Measurements from ENCODE around the gene CMC1. TPM values are rescaled to one million over a fixed set of nuclear protein-coding genes. Genes with fewer than 3 reads are reported as not detected.
"Not testable (repeated sequence)": the region's sequence is repeated elsewhere in the genome, so short reads cannot be mapped to it uniquely, and the experiment has no call there.

CMC1 gene
- polyA plus RNA-seq, 4 donors, result 27.5 to 32.0 (median 29.4) TPM

DNA sequence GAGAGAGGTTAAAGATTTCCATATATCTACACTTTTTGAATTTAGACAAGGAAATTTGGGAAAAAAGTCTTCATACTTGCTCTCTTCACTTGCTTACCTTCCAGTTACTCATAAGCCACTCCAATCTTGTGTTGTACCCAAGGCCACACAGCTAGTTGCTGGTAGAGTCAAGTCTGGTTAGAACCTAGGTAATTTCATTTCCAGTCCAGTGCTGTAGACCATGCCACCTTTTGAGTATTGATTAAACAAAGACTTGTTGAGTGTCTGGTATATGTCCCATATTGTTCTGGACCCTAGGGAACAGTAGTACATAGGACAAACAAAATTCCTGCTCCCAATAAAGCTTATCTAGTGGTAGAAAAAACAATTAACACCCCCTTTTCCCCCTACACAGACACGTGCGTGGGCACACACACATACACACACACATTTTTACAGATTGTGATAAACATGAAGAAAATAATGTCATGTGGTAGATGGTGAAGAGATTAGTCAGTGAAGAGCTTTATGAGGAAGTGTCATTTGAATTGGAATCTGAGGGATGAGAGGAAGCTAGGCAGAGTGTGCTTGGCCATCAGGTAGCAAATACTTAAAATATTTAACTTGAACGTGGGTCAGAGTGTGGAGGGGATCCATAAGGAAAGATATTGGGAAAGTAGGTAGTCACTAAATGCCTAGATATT is 2.1 kb downstream of the CMC1 start:
- no peak for DNase-seq (ENCODE audit: low read depth in 4 of 4, low spot score in 2 of 4)

DNA sequence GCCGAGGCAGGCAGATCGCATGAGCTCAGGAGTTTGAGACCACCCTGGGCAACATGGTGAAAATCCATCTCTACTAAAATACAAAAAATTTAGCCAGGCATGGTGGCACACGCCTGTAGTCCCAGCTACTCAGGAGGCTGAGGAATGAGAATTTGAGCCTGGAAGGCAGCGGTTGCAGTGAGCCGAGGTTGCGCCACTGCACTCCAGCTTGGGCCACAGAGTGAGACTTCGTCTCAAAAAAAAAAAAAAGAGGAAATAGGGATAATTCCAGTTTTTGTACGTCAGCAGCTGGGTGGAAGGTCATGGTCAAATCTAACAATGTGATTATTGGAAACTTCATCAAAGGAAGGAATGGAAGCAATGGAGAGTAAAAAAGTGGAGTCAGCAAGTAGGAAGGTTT is 3.1 kb downstream of the CMC1 start:
- DNase-seq (ENCODE audit: low read depth in 4 of 4, low spot score in 2 of 4), result no peak

DNA sequence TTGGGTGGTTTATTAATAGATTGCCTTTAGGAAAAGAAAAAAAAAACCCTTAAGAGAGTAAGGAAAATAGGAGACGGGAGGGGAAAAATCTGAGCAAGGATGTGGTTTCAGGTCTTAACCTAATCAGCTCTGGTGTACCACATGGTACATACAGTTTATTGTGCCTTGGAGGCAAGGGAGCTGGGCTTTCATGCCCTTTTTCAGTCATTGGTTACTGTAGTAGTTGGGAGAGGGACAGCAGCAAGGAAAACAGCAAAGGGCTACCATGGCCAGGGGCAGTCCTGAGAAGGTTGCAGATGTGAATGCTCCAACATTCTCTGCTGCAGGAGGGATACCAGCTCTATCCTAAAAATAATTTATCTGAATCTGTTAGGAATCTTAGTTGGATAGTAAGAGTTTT is 5.9 kb downstream of the CMC1 start:
- DNase-seq (ENCODE audit: low read depth in 4 of 4, low spot score in 2 of 4), result no peak

DNA sequence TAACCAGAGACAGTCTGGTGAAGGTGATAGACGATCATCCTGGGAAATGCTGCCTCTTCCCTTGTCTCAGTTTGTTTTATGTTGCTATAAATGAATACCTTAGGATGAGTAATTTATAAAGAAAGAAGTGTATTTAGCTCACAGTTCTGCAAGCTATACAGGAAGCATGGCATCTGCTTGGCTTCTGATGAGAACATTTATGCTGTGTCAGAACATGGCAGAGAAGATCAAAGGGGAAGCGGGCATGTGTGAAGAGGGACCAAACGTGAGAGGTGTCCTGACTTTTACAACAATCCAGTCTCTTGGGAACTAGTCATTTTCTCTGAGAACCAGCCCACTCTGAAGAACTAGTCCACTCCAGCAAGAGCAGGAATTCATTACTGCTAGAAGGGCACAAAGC is 9.6 kb downstream of the CMC1 start:
- no peak for DNase-seq (ENCODE audit: low read depth in 4 of 4, low spot score in 2 of 4)

DNA sequence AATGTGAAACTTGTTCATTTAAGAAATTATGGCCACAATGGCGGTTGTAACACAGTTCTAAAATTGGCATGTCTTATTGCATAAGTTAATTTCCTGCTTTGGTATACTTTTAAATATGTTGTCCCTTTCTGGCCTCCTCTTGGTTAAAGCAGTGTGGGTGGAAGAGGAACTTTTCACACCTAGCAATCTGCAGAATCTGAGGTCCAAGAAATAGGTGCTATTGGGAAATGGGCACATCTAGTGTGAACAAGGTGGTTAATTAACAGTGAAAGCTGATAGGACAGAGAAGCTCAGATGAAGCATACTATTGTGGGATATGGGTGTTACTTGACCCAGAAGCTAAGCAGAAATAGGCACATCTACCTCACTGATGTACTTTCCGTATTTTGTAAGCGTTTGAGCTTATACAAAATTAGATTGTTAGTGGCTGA is 10.6 kb downstream of the CMC1 start:
- no peak for DNase-seq (ENCODE audit: low read depth in 4 of 4, low spot score in 2 of 4)

DNA sequence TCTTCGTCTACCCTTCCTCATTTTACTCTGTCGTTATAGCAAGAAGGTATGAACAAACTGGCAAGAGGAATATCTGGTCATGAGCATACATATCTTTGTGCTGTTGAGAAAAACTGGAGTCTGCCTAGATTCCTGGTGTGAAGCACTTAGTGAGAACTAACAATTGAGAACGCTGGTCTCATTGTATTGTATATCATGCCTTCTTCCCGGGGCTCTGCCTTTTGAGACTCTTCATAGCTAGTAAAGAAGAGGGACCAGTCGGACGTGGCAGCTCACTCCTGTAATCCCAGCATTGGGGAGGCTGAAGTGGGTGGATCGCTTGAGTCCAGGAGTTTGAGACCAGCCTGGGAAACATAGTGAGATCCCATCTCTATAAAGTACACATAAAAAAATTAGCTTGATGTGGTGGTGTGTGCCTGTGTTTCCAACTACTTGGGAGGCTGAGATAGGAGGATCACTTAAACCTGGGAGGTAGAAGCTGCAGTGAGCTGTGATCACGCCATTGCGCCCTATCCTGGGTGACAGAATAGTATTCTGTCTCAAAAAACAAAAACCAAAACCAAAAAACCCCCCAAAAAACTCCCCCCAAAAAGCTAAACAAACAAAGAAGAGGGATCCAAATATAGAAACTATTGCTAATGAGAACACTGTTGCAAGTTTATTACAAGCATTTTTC is 11.8 kb downstream of the CMC1 start:
- DNase-seq (ENCODE audit: low read depth in 4 of 4, low spot score in 2 of 4), result no peak

DNA sequence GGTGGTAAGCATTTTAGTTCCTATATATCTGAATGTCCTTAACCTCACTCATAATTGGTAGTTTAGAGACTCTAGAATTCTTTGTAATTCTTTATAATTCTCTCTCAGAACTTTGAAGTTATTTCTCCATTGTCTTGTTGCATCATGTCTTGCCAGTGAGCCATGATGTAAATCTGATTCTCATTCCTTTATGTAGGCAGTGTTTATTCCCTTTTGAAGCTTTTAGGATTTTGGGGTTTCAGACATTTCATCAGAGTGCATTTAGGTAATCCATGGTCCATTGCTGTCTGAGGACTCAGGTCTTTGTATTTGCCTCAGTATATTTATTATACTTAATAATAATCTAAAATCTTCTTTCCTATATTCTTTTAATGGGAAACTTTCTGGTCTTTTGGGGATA is 20.6 kb downstream of the CMC1 start:
- DNase-seq (ENCODE audit: low read depth in 4 of 4, low spot score in 2 of 4), result no peak

DNA sequence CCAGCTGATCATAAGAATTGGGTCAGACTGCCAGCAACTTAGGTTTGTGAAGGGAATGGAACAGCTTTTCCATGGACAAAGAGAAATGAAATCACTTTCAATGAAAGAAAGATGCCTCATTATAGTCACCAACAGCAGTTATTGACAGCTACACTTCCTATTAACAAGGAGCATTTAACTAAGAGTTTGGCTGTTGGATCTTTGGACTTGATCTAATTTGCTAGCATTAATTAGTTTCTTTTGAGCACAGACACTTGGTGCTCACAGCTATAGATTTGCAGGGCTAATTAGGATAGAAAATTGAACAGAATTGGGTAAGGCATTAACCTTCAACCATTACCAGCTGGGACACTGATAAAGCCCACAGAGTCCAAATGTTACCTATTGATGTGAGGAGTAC is 24.2 kb downstream of the CMC1 start:
- no peak for DNase-seq (ENCODE audit: low read depth in 4 of 4, low spot score in 2 of 4)

DNA sequence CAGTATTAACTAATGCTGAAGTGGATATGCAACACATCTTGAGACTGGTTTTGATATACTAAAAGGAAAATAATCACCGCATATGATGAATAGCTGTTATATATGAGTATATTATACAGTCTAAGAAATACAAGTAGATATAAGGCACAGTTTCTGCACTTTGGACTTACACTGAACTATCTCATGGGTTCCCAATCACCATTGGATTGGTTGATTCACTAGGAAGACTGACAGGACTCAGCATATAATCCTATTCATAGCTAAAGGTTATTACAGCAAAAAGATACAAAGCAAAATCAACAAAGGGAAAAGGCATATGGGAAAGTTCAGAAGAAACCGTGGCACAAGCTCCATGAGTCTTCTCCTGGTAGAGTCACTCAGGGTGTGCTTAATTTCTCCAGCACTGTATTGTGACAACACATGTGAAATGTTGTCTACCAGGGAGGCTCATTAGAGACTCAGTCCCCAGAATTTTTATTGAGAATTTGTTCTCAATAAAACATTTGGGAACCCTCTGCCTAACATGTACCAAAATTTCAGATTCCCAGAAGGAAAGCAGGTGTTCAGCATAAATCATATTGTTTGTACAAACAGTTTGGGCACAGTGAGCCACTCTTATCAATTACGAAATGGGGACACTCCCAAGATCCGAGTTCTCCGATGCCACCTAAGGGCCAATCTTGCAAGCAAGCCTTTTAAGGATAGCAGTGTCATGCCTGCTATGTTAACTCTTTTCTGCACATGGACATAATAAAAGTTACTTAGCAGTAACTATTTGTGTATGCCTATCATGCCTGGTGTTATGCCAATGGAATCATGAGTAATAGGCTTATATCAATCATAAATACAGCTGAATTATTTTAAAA is 26.8 kb downstream of the CMC1 start:
- no peak for DNase-seq (ENCODE audit: low read depth in 4 of 4, low spot score in 2 of 4)

DNA sequence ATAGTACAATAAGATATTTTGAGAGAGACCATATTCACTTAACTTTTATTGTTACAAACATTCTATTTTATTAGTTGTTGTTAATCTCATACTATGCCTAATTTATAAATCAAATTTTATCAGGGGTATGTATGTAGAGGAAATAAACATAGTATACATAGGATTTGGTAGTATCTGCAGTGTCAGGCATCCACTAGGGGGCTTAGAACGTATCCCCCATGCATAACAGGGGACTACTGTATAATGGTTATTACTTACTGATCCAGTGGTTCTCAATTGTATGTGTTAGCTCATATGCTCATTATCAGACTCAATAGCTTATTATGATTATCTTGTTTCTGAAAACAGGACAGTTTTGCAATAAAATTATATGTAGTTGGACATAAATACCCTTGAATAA is 27.6 kb downstream of the CMC1 start:
- no peak for DNase-seq (ENCODE audit: low read depth in 4 of 4, low spot score in 2 of 4)

DNA sequence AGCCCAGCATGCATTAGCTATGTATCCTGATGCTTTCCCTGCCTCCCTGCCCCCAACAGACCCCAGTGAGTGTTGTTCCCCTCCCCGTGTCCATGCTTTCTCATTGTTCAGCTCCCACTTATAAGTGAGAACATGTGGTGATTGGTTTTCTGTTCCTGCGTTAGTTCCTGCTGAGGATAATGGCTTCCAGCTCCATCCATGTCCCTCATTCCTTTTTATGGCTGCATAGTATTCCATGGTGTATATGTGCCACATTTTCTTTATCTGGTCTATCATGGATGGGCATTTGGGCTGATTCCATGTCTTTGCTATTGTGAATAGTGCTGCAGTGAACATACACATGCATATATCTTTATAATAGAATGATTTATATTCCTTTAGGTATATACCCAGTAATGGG is 28.5 kb downstream of the CMC1 start:
- DNase-seq (ENCODE audit: low read depth in 4 of 4, low spot score in 2 of 4), result not testable (repeated sequence)

DNA sequence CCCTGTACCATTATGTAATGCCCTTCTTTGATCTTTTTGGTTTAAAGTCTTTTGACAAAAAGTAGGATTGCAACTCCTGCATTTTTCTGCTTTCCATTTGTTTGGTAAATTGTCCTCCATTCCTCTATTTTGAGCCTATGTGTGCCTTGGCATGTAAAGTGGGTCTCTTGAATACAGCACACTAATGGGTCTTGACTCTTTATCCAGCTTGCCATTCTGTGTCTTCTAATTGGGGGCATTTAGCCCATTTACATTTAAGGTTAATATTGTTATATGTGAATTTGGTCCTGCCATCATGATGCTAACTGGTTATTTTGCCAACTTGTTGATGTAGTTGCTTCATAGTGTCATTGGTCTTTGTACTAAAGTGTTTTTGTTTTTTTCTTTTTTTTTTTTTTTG is 32.4 kb downstream of the CMC1 start:
- DNase-seq (ENCODE audit: low read depth in 4 of 4, low spot score in 2 of 4), result no peak

DNA sequence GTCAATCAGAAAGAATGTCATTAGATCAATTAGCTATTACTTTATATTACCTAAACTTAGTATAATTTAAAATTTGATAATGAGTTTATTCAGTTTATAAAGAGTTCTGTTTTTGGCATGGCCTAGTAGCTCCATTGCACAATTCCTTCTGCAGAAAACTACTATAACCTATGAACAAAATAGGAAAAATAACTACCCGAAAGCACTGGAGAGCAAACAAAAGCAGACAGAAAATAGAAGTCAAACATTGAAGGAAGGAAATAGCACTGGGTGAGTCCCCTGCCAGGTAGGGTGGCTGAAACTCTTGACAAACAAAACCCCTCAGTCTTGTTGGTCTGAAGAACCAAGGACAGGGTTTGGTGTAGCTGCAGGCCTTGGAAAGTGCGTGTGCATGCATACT is 37.5 kb downstream of the CMC1 start:
- DNase-seq (ENCODE audit: low read depth in 4 of 4, low spot score in 2 of 4), result no peak

DNA sequence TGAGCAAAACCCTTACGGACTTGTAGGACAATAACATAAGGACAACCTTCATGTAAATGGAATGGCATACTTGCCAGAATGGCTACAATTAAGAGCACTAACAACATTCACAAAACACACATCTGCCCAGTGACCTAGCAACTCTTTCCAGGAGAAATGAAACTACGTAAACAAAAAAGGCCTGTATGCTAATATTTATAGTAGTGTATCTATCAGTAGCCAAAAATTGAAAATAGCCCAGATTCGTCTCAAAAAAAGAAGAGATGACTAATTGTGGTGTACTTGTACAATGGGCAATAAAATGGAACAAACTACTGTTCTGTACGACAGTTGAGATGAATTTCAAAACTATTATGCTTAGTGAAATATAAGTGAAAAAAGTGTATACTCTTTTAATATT is 38.4 kb downstream of the CMC1 start:
- no peak for DNase-seq (ENCODE audit: low read depth in 4 of 4, low spot score in 2 of 4)

DNA sequence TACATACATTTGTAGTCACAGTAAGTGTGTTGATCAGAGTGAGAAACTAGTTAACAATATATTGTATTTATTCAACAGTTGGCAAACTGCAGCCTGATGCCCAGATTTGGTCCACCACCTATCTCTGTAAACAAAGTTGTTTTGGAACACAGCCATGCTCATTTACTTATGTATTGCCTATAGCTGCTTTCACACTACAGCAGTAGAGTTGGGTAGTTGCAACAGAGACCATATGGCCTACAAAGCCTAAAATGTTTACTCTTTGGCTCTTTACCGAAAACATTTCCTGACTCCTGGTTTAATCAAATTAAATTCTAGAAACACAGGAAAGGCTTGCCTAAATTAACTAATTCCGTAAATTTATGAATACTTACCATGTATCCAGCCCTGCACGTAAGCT is 39.4 kb downstream of the CMC1 start:
- no peak for DNase-seq (ENCODE audit: low read depth in 4 of 4, low spot score in 2 of 4)

DNA sequence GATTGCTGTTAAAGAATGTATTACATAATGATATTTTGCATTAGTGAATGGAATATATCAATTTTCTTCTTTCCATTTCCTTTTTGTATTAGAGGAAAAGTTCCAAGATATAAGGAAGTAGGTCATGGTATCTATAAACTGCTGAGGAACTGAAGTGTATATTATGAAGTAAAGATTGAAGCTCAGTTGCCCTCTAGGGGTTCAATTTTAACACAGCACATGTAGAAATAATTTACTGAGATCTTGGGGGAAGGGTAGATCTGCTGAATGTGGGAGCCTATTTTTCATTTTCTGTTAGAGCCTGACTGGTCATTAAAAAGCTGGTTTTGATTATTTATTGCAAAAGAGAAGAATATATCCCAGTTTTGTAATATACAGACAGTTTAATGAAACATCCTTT is 45.2 kb downstream of the CMC1 start:
- DNase-seq (ENCODE audit: low read depth in 4 of 4, low spot score in 2 of 4), result no peak

DNA sequence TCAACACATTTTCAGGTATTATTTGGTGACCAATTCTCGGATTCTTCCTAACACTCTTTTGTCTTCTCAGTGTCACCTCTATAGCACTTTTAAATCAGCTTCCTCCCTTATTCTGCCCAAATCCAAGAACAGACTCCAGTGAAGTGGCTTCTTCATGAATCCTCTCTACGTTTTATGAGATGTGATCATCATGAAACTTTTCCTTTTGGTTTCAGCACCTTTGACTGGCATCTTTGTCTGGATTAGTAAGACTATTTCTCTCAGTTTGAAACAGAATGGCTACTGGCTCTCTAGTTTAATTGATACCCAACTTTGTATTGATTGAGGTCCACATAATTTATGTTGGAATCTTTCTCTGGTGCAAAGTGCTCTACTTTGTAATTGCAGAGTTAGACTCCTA is 45.6 kb downstream of the CMC1 start:
- DNase-seq (ENCODE audit: low read depth in 4 of 4, low spot score in 2 of 4), result no peak

DNA sequence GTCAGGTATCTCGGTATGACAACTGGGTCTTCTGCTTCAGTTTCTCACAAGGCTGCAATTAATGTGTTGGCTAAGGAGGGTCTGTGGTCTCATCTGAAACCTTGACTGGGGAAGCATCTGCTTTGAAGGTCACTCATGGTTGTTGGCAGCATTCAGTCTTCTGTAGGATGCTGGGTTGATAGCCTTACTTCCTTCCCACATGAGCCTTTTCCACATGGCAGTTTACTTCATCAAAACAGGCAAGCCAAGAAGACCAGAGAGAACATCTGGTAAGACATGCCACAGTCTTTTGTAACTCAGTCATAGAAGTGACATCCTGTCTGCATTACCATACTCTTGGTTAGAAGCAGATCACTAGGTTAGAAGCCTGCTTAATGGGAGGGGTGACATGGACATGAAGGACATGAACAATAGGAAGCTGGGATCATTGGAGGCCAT is 49.5 kb downstream of the CMC1 start:
- no peak for DNase-seq (ENCODE audit: low read depth in 4 of 4, low spot score in 2 of 4)

DNA sequence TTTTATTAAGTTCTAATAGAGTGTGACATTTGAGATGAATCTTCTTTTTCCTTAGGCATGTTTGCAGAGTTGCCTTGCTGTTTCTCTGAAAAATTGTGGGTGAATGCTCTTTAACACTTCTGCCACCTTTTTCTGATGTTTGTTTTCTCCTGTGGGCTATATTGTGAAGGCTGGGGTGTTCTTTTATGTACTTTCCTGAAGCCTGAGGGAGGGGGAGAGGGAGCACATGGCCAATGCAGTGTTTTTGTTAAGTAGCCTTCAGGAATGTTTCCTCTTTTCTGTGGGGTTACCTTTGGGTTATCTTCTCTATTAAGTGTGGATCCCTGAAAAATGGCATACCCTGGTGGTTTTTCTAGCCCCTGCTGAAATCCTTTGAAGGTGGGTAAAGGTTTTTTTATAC is 50.2 kb downstream of the CMC1 start:
- DNase-seq (ENCODE audit: low read depth in 4 of 4, low spot score in 2 of 4), result no peak

DNA sequence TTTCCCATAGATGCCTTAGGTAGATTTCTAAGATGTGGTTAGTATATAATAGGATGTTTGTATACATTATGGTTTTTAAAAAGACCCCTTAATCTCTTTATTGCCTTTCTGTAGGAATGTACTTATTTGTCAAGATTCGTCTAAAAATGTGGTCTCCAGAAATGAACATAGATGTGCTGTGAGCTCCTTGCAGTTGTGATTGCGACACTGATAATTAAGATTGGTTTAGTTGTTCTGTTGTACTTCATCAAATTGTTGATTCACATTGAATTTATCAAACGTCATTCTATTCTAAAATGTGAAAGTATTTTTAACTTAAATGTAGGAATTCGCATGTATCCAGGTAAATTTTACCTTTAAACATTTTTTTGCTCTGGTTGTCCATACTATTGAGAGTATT is 51.2 kb downstream of the CMC1 start:
- no peak for DNase-seq (ENCODE audit: low read depth in 4 of 4, low spot score in 2 of 4)

DNA sequence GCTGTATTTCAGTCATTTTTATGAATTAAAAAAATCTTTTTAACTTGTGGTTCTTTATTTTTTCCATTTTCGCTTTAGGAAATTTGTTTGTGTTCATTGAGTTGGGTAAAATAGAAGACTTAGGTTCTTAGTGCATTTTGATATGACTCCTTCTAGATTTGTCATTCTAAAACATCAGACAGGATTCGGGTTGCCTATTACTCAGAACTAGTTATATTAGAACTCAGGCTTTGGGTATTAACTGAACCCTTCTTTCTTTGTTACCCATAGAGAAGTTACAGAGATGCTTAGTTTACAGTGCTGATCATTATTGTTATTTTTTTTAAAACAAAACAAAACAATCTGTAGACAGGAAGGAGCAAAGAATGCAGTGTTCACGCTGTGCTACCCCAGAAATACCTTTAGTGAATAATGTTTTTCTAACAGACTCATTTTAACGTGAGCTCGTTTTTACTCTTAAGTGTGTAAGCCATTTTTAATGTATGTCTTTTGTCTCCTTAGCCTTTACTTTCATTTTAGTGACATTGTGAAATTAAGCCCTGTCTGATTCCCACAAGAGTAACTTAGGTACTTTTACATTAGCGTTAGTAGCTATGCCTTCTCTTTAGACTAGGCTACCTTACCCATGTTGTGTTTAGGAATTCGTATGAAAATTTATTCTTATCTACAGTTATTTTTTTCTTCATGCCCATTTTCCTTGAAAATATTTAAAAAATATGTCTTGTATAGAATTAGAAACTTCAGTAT is 53.4 kb downstream of the CMC1 start:
- no peak for DNase-seq (ENCODE audit: low read depth in 4 of 4, low spot score in 2 of 4)

All from left renal cortex interstitium (tissue), 4 donors.